HG03060 (cell line): ENCODE results near the gene B3GALT6.

ENCODE experiments used
- ATAC-seq: cut with Tn5 transposase; IDR thresholded peaks from one replicate; pipeline ENCODE4 v1.9.1; 2021; ENCODE audit warnings: low read depth, moderate number of reproducible peaks; ENCODE audit not compliant: unreplicated experiment

B3GALT6 gene

GRCh38 chr1:1215080-1215676 is 16.9 kb upstream of the B3GALT6 start:
- ATAC-seq = no peak

- no peak for ATAC-seq
Measured at GRCh38 chr1:1215881-1216605, 16.0 kb upstream of the B3GALT6 start.

DNA sequence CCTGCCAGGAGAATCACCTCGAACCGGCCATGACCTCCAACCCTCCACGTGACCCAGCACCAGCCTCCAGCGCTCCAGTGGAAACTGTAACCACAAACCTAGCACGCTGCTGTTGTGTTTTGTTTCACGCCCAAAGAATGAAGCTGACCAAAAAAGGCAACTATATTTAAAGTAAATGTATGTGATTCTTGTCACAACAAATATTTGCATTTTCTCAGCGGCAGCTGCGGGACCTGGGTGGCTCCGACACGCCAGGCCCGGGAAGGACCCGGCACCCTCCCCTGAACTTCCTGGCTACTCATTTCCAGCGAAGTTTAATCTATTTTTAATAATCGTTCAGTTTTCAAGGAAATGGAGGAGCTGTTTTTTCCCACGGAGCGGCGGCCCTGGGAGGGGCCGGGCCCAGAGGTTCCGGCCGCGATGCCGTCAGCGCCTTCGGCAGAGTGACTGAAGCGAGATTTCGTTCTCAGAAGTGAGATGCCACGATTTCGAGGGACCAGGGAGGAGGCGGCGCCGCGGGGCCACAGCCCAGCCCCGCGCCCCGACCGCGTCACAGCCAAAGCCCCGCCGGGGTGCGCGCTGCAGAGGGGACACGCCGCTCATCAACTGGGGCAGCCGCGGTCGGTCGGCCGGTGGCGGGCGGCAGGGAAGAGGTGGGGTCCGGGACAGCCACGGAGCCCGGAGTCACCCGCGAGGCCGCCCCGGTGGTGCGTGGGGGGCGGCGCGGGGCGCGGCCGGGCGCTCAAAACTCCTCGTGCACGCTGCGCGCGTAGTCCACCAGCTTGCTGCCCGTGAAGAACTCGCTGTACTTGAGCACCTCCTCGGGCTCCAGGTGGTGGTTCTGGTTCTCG is 15.0 kb upstream of the B3GALT6 start:
- ATAC-seq = no peak

DNA sequence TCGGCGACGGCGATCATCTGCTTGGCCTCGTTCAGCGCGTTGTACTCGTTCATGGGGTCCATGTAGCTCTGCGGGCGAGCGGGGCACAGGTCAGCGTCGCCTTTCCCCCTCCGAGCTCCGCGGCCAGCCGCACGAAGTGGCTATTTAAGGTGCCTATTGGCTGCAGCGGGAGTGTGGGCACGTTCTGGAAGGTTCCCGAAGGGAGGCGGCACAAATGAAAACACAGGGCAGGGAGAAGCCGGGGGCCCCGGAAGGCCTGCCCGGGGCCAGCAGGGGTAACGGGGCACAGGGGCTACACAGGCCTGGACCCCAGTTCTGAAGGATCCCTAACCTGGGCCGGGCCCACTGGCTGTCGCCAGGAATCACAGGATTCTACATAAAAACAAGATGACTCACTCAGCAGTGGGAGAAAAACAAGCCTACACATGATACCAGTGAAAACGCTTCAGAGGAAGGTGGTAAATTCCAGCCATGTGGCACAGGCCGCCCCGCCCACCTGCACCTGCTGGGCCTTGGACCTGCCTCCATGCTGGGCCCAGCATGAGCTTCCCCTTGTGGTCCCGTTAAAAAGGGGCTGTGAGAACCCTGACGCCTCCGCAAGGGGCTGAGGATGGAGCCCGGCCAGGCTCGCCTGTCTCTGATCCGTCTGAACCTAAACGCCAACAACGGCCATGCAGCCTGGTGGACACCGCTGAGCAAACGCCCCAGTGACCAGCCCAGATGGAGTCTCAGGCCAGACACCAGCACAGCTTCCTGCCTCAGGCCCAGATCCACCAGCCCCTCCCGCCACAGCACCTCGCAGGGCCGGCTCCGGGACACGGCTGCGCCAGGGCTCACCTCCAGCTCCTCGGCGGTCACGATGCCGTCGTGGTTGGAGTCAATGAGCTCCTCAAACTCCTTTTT is 14.2 kb upstream of the B3GALT6 start:
- ATAC-seq = no peak

DNA sequence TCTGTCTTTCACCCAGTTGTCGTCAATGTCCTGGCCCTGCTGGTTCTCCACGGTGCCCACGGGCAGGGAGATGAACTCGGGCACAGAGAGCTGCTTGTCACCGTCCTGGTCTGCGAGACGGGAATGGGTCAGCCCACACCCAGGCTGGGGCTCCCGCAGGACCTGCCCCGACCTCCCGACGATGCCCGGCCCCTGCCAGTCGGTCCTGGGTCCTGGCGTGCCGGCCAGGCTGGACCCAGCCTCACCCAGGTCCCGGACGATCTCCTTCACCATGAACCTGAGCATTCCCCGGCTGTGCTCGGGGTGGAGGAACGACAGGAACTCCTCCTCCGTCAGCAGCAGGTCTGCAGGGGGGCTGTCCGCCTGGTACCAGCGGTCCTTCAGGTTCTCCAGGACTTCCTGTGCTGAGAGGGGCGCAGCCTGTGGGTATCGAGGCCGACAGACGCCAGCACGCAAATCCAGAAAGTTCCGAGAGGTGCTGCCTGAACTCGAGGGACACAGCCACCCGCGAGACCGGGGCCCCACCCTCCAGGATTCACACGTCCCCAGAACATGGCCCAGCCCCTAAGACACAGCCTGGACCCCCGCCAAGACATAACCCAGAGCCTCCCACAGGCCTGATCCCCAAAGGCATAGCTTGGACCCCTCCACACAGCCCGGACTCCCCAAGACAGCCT is 13.4 kb upstream of the B3GALT6 start:
- ATAC-seq = no peak

- ATAC-seq = no peak
Measured at GRCh38 chr1:1219341-1219740, 12.7 kb upstream of the B3GALT6 start.

DNA sequence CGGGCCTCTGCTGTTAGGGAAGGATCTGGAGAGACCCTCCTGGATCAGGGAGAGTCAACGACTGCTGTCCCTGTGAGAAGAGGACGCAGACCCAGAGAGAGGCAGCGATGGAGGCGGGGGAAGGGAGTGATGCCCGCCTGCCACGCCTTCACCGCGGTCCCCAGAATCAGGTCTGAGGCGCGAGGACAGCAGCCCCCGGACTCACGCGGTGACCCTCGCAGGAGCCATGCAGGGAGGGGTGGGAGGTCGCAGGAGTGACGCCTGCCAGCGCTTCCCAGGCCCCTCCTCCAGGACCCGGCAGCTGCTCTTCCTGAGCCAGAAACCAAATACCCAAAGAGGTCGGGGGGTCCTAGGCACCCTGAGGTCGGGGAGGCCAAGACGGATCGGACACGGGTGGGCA is 11.8 kb upstream of the B3GALT6 start:
- ATAC-seq = no peak

DNA sequence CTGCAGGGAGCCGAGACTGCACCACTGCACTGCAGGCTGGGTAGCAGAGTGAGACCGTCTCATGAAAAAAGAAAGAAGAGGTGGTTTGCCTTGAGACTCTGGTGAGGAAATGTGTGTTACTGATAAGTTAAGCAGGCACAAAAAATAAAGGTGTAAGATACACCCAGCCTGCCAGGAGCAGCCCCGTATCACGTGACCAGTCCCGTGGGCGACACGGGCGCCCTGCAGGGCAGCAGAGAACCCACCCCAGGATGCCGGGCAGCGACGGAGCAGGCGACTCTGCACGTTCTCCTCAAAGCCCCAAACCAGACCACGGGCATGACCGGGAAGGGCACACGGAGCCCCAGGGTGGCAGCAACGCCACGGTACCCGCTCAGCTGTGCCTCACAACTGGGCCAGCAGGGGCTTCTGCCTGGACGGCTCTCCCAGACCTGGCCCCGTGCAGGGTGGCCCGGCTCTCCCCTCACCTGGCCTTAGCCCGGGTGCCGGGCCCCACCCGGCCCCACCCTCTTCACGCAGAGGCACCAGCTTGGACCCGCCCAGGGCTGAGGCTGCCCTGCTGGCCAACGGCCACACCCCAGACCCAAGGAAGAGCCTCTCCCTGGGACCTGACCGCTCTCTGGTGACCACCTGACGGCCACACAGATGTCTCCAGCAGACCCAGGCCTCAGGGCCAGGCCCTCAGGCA is 10.0 kb upstream of the B3GALT6 start:
- no peak for ATAC-seq

DNA sequence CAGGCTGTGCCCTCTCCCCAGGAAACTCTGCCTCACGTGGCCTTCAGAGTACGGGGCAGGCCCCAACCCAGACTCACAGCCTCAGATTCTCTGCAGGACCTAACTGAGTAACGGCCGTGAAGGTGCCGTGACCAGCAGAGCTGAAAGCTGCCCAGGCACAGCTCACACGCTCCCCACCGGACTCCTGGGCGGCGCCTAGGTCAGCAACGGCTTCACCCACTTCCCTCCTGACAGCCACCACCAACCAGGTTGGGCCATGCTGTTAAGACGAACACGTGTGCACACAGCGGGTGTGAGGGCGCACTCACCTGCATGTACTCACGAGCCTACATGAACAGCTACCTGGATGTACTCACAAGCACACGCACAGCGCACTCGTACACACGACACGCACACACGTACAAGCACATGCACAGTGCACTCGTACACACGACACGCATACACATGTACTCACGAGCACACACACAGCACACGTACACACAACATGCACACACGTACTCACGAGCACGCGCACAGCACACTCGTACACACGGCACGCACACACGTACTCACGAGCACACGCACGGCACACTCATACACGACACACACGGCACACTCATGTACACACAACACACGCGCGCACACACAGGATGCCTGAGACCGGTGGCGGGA is 9.3 kb upstream of the B3GALT6 start:
- ATAC-seq = no peak

GRCh38 chr1:1223321-1223720 is 8.7 kb upstream of the B3GALT6 start:
- no peak for ATAC-seq

DNA sequence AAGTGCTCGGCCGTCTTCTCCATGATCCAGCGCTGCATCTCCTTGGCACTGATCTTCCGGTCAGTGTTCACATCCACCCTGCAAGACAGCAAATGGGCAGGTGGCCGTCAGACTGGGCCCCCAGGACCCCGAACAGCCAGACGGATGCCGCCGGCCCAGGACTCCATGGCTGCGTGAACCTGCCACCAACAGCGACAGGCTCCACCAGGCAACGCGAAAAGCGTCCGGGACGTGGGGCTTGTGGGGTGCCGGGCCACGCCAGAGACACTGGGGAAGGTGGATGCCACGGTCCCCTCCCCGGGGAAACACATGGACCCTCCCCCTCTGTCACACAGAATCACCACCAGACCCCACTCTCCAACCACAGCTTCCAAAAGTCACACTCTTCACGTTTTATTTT is 8.1 kb upstream of the B3GALT6 start:
- ATAC-seq = no peak

- no peak for ATAC-seq
Measured at GRCh38 chr1:1225238-1225845, 6.7 kb upstream of the B3GALT6 start.

GRCh38 chr1:1225913-1226312 is 6.1 kb upstream of the B3GALT6 start:
- no peak for ATAC-seq

GRCh38 chr1:1226566-1227362 is 5.3 kb upstream of the B3GALT6 start:
- no peak for ATAC-seq

DNA sequence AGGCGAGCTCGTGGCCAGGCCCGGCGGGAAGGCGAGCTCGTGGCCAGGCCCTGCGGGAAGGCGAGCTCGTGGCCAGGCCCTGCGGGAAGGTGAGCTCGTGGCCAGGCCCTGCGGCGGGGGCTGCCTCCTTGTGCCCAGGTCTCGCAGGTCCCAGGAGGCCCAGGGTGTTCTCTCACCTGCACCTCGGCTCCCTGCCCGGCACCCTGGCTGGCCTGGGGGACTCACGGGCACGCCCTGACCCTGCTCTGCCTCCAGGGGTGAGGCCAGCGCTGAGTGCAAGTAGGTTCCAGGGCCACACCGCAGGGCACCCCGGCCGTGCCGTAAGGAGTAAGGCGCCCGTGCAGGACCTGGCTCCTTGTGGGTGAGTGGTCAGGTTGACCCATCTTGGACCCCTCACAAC is 4.7 kb upstream of the B3GALT6 start:
- no peak for ATAC-seq

- no peak for ATAC-seq
Measured at GRCh38 chr1:1228187-1228586, 3.9 kb upstream of the B3GALT6 start.

DNA sequence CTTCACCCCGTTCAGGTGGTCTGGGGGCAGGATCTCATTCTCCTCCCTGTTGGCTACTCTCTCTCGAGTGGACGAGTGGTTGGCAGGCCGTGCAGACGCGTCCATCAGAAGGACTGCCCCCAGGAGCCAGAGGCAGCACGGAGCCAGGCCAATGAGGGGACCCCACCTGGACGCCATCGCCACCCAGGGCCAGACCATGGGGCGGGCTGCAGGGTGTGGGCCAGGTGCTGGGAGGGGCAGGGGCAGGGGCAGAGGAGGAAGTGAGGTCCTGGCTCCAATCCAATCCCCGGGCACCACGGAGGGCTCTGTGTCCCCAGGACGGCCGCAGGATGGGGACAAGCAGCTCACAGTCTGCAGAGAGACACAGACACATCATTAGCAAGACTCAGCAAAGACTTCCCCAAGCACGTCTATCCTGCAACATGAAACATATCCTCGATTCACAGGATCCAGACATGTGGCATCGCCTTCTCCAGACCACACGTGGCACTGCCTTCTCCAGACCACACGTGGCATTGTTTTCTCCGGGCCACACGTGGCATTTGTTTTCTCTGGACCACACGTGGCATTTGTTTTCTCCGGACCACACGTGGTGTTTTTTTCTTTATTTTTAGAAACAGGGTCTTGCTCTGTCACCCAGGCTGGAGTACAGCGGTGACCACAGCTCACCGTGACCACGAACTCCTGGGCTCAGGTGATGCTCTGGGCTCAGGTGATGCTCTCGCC is 3.3 kb upstream of the B3GALT6 start:
- no peak for ATAC-seq
